HL-60/S4 treated with phorbol 12-myristate 13-acetate at 8.2 ng/mL for 4 days and 3 days (cell line): ENCODE data around the gene TRPM5.

Source experiments
- in situ Hi-C: fragments of 300-500 bp; cut with MboI; formaldehyde crosslinking; loops from 2 replicates; pipeline ENCODE4 v1.15.0; 2022; ENCODE audit warnings: low sequenced_read_pairs

The TRPM5 gene

DNA sequence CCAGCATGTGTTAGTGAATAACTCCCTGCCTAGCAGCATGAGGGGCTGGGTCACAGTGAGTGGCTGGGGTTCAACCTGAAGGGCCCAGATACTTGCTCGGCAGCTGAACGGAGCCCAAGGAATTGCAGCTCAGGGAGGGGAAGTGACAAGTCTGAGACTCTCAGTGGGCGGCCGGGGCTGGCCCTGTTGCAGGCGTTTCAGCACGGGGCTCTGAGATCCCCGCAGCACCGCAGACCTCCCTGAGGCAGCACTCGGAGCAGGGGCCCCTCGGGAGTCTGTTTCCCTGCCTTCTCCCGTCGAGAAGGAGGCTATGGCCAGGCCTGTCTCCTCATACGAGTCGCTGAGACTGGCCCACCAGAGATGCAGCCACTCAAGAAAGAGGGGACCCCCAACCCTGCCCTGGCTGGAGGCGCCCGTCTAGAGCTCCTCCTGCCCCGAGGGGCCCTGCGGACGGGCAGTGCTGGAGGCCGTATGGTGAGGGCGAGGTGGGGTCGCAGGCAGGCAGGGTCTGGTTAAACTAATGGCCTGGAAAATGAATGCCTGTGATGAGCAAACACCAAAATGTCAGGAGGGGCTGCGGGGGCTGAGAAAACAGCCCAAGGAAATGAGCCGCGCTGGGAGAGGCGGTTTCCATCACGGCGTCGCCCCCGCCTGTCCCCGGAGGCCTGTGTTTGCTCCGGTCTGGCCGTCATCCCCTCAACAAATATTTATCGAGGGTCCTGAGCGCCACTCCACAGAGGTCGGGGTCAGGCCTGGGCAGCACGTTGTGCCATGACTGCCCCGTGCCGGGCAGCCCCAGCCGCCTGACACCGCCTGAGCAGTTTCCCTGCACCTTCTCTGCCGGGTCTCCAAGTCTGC is 34.5 kb downstream of the TRPM5 start:
- in situ Hi-C loops, result loop anchor here (25.0 kb wide), 1 partner anchor 223 kb away; no protein-coding TSS in a partner anchor

DNA sequence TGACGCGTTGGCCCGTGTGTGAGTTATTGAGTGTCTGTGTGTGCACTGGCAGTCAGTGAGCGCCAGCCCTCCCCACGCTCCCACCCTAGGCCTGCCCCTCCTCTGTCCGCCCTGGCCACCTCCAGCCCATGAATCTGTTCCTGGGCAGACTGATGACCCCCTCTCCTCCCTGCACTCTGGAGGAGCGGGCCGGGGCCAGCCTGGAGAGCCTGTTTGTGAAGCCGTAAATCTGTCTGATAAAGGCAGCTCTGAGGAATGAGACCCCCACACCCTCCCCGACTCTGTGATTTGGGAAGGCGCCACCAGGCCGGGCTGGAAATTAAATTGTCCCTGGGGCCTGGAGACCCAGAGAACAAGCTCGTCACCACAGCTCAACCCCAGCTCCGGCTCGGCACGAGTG is 35.2 kb downstream of the TRPM5 start:
- in situ Hi-C loops, result loop anchor here (25.0 kb wide), 1 partner anchor 222 kb away; no protein-coding TSS in a partner anchor

DNA sequence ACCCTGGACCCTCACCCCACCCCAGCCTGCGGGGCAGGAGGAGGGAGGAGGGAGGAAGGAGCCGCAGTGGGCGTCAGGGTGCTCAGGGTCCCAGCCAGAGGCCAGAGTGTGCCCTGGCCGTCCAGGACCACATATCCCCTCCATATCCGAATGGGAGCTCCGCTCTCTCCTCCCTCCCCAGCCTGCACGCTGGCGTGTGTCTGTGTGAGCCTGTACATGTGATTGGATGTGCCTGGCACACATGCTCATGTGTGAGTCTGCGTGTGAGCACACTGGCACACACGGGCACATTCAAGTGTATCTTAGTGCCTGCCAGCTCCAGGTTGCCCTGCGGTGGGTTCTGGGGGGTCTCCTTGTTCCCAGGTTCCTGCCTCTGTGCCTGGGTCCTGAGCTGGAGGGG is 35.6 kb downstream of the TRPM5 start:
- in situ Hi-C loops, result loop anchor here (25.0 kb wide), 1 partner anchor 221 kb away; no protein-coding TSS in a partner anchor

GRCh38 chr11:2406878-2407410 is 37.4 kb downstream of the TRPM5 start:
- in situ Hi-C loops, result loop anchor here (25.0 kb wide), 1 partner anchor 220 kb away; no protein-coding TSS in a partner anchor

DNA sequence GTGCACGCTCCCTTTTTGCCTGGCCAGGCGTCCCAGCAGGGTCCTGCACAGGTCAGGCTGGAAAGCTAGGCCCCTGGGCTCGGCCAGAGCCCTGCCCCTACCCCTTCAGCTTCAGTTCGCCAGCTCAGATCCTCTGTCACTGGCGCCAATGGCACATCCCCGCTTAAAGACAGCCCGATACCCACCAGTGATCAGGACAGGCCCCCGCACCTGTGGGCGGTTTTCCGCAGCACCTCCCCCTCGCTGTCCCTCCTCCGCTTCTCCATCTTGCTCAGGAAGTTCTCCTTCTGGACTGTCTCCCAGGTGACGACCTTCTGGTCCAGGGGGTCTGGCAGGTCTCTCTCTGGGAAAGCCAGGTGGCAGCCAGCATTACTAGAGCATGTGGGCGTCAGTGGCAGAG is 37.9 kb downstream of the TRPM5 start:
- in situ Hi-C loops, result loop anchor here (25.0 kb wide), 1 partner anchor 219 kb away; no protein-coding TSS in a partner anchor

GRCh38 chr11:2404735-2405196 is 39.5 kb downstream of the TRPM5 start:
- in situ Hi-C loops, result loop anchor here (25.0 kb wide), 1 partner anchor 217 kb away; no protein-coding TSS in a partner anchor

GRCh38 chr11:2402890-2403645 is 41.2 kb downstream of the TRPM5 start:
- in situ Hi-C loops, result loop anchor here (25.0 kb wide), 1 partner anchor 216 kb away; no protein-coding TSS in a partner anchor

GRCh38 chr11:2402106-2402505 is 42.2 kb downstream of the TRPM5 start:
- in situ Hi-C loops, result loop anchor here (25.0 kb wide), 1 partner anchor 215 kb away; no protein-coding TSS in a partner anchor

DNA sequence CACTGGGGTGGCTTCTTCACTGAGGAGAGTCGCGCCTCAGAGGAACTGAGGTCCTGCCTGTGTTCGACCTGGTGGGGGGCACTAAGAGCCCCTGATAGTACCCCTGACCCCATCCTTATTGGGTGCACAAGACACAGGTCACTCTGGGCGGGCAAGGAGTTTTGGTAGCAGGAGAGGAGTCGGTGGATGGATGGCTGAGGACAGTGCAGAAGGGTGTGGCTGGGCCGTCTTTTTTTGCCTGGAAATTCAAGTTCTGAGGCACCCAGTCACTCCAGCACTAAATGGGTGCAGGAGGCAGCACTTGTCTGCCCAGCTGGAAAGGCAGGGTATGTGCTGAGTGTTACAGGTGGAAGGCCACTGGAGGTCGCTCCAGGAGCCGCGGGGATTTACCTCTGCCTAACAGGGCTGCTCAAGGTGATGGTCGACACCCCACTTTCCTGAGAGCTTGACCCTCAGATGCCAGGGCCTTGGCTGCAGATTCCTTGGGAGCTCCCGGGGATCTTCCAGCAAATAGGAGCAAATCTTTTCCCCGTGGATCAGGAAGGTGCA is 42.8 kb downstream of the TRPM5 start:
- in situ Hi-C loops, result loop anchor here (25.0 kb wide), 1 partner anchor 214 kb away; no protein-coding TSS in a partner anchor

GRCh38 chr11:2400762-2401435 is 43.4 kb downstream of the TRPM5 start:
- in situ Hi-C loops, result loop anchor here (25.0 kb wide), 1 partner anchor 214 kb away; no protein-coding TSS in a partner anchor

DNA sequence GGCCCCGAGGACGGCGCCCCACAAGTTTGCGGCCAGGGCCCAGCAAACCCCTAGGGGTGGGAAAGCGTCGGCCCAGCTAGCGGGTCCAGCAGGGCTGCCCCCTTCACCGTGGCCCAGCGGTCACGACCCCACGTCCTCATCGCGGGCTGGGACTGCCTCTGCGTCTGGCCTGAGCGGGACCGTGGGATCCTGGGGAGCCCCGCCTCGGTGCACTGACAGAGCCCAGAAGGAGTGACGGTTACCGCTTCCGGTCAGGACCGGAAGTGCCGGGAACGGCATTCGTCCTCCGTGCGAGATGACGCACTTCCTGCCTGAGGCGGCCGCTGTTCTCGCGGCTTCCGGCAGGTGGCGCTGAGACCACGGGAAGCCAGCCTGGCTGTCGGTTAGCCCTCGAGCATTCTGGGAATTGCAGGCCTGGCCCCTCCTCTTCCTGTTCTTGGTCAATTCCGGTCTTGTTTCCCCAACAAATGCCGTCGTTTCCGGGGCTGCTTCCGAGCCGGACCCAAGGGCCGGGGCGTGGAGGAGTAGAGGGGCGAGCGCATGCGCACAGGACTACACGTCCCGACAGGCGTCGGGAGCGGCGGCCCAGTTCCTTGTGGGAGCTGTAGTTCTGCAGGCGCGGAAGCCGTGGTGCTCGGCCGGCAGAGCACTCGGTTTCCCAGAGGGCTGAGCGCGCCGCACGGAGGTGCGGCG is 44.1 kb downstream of the TRPM5 start, which contains the start of gene TSSC4:
Gene TSSC4 (plus strand): TSS at position 682 of the 693 bp plus-strand sequence. CDS start 1,884 bp downstream, outside the sequence.
- in situ Hi-C loops, result loop anchor here (25.0 kb wide), 1 partner anchor 213 kb away; no protein-coding TSS in a partner anchor

- in situ Hi-C loops, result loop anchor here (25.0 kb wide), 1 partner anchor 212 kb away; no protein-coding TSS in a partner anchor
Observed at GRCh38 chr11:2399488-2400068, 44.7 kb downstream of the TRPM5 start.

DNA sequence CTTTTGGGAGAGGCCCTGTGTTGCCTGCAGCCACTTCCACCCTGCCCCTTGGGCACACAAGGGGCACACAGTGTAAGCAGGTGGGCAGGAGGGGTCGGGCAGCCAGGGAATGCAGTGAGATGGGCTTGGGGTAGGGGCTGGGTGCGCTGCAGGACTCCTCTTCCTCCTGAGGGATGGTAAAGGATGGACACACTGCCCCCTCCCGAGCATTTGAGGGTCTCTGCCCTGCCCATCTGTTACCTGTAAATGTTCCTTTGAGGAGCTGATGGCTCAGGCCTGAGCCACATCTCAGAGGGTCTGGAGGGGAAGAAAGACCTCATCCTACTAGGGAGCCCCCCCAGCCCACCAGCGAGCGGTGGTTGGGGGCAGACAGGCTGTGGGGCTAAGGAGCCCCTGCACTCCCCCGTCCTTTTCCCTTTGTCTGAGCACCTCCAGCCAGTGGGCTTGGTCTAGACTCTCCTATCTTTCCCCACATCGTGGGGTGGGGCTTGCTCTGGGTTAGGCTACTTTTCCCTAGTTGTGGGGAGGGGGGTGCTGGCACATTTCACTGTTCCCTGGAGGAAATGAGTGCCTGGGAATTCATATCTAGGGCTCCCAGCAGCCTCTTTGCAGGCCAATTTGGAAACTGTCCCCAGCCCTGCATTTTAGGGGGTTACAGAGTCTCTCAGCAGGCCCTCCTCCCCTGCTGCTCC is 45.5 kb downstream of the TRPM5 start:
- in situ Hi-C loops, result no loop called here

- in situ Hi-C loops, result no loop called here
Observed at GRCh38 chr11:2397005-2397404, 47.3 kb downstream of the TRPM5 start.

- in situ Hi-C loops, result no loop called here
Observed at GRCh38 chr11:2396471-2396870, 47.8 kb downstream of the TRPM5 start.

DNA sequence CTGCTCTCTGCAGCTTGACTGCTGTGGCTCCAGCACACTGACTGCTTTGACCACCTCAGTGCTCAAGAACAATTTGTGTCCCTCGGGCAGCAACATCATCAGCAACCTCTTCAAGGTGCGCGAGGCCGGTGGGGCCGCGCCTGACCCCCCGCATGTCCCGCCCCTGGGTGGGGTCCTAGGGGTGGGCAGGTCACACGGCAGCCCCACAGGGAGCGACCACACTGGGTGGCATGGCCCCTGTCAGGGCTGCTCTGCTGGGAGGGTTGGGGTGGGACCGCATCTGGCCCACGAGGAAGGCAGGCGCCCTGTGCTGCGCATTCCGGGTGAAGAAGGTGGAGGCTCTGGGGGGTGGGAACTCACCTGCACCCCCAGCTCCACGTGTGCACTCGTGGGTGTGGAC is 48.5 kb downstream of the TRPM5 start:
- in situ Hi-C loops, result no loop called here

DNA sequence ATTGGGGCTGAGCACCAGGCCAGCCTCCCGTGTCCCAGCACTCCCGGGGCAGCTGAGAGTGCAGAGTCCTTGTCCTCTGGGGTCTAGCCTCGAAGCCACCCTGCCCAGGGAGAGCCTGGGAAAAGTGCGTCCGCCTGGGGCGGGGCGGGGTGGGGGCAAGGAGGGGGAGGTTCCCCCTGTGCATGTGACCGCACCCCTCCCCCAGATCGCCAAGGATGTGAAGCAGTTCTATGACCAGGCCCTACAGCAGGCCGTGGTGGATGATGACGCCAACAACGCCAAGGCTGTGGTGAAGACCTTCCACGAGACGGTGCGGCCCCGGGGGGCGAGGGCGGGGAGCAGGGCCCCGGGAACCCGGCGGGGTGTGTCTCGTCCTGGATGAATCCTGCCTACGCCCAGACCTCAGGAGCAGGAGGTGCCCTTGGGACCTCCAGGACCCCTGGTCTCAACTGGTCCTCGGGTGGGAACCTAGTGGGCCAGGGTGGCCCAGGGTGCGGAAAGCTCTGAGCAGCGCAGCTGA is 49.0 kb downstream of the TRPM5 start:
- in situ Hi-C loops, result no loop called here

DNA sequence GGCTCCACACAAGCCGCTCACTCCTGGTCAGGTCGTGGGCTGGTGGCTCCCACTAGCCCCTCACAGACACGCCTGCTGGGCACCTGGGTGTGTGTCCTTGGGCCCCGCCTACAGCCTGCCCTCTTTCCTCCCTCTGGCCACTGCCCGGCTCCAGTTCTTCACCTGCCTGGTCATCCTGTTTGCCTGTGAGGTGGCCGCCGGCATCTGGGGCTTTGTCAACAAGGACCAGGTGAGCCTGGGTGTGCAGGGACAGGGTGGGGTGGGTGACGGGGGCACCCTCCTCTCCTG is 49.6 kb downstream of the TRPM5 start:
- in situ Hi-C loops, result no loop called here
